SK-N-SH (cell line): ENCODE data around the gene TAC3. TPM values are rescaled to one million over a fixed set of nuclear protein-coding genes. Genes with fewer than 3 reads are reported as not detected.

Experiments used
- CTCF ChIA-PET: fragments of 300-600, 350-600 bp; formaldehyde crosslinking; extraction: SDS; loops from one replicate; lab custom pipeline; 2021; lab: Yijun Ruan, JAX
- POLR2A ChIA-PET: fragments of 350-600 bp; sonication (Branson Sonifier 250); formaldehyde crosslinking; extraction: SDS; loops from one replicate; lab custom pipeline; 2020; ENCODE audit warnings: antibody characterized with exemption, inconsistent platforms; lab: Yijun Ruan, JAX
- DNase-seq: peaks from one replicate; pipeline ENCODE4 v3.0.0; 2012
- H2AFZ ChIP-seq: fragments of 200-600 bp; sonication (generic); 2 replicates; pipeline ENCODE4 v1.8.1; 2016; ENCODE audit warnings: antibody characterized with exemption, mild to moderate bottlenecking, low read depth
- H3F3A ChIP-seq: fragments of 200-600 bp; sonication (generic); replicated peaks from 2 replicates; pipeline ENCODE3; 2016; ENCODE audit warnings: antibody characterized with exemption, mild to moderate bottlenecking; ENCODE audit not compliant: insufficient read depth
- H3K27ac ChIP-seq, 2 experiments: fragments of 200-500 bp in 1 of 2; fragments of 200-600 bp in 1 of 2; sonication (Bioruptor generic) in 1 of 2; sonication (generic), shearing (Covaris generic) in 1 of 2; 2 replicates each; pipeline versions ENCODE4 v1.5.1 to v1.6.1; 2014 to 2016; ENCODE audit warnings: low read depth in 2 of 2, inconsistent platforms in 1 of 2, low read length in 1 of 2, mild to moderate bottlenecking in 1 of 2, mixed read lengths in 1 of 2
- H3K27me3 ChIP-seq: fragments of 200-600 bp; sonication (generic), shearing (Covaris generic); 2 replicates; pipeline ENCODE4 v1.6.1; 2016; ENCODE audit warnings: mixed run types; ENCODE audit not compliant: insufficient read depth
- H3K36me3 ChIP-seq, 2 experiments: fragments of 200-500 bp in 1 of 2; fragments of 200-600 bp in 1 of 2; sonication (Bioruptor generic) in 1 of 2; sonication (generic) in 1 of 2; replicated peaks in 1 of 2; 2 replicates each; pipeline versions ENCODE3 to v1.5.1; 2014 to 2016; ENCODE audit warnings: low read length in 1 of 2, mild to moderate bottlenecking in 1 of 2; ENCODE audit not compliant: insufficient read depth in 2 of 2, control insufficient read depth in 1 of 2
- H3K4me1 ChIP-seq, 2 experiments: fragments of 200-500 bp in 1 of 2; fragments of 200-600 bp in 1 of 2; sonication (Bioruptor generic) in 1 of 2; sonication (generic), shearing (Covaris generic) in 1 of 2; 2 replicates each; pipeline versions ENCODE4 v1.5.1 to v1.6.1; 2014 to 2016; ENCODE audit warnings: low read depth in 1 of 2, low read length in 1 of 2, mixed run types in 1 of 2; ENCODE audit not compliant: insufficient read depth in 2 of 2, control insufficient read depth in 1 of 2
- H3K4me2 ChIP-seq: fragments of 200-600 bp; sonication (generic), shearing (Covaris generic); 2 replicates; pipeline ENCODE4 v1.6.1; 2017; ENCODE audit warnings: mixed run types
- H3K4me3 ChIP-seq, 2 experiments: fragments of 200-500 bp in 1 of 2; fragments of 200-600 bp in 1 of 2; sonication (Bioruptor generic) in 1 of 2; sonication (generic), shearing (Covaris generic) in 1 of 2; 2 replicates each; pipeline versions ENCODE4 v1.5.1 to v1.8.1; 2014 to 2016; ENCODE audit warnings: low read depth in 2 of 2, inconsistent platforms in 1 of 2, low read length in 1 of 2, mild to moderate bottlenecking in 1 of 2, mixed read lengths in 1 of 2, moderate library complexity in 1 of 2
- H3K79me2 ChIP-seq: fragments of 200-600 bp; sonication (generic); 2 replicates; pipeline ENCODE4 v1.8.1; 2017; ENCODE audit warnings: mild to moderate bottlenecking; ENCODE audit not compliant: insufficient read depth
- H3K9ac ChIP-seq: fragments of 200-600 bp; sonication (generic); 2 replicates; pipeline ENCODE4 v1.6.1; 2017; ENCODE audit warnings: mixed run types
- H3K9me2 ChIP-seq: fragments of 200-600 bp; sonication (generic); 2 replicates; pipeline ENCODE4 v1.6.1; 2017; ENCODE audit warnings: mixed run types
- H3K9me3 ChIP-seq: fragments of 200-600 bp; sonication (generic); 2 replicates; pipeline ENCODE4 v1.6.1; 2017; ENCODE audit warnings: mixed run types, mild to moderate bottlenecking, moderate library complexity
- H4K20me1 ChIP-seq: fragments of 200-600 bp; sonication (generic); 2 replicates; pipeline ENCODE4 v1.6.1; 2017; ENCODE audit warnings: mild to moderate bottlenecking, mixed run types; ENCODE audit not compliant: insufficient read depth
- CTCF ChIP-seq: fragments of 200-600 bp; sonication (generic); IDR thresholded peaks from 2 replicates; pipeline ENCODE4 v1.6.1; 2017; ENCODE audit warnings: antibody characterized with exemption, mild to moderate bottlenecking, moderate library complexity
- EP300 ChIP-seq, 2 experiments: IDR thresholded peaks; 2 replicates each; pipeline versions ENCODE4 v1.4.0 to v1.6.1; 2012; ENCODE audit warnings: borderline replicate concordance in 1 of 2, low read depth in 1 of 2, low read length in 1 of 2
- MXI1 ChIP-seq: IDR thresholded peaks from 2 replicates; pipeline ENCODE4 v1.6.1; 2012; ENCODE audit warnings: mild to moderate bottlenecking, low read depth, low read length, improper control_type of control experiment
- POLR2AphosphoS5 ChIP-seq: IDR thresholded peaks from 2 replicates; pipeline ENCODE4 v1.6.1; 2012; ENCODE audit warnings: low read depth, low read length
- RCOR1 ChIP-seq: fragments of 150-350 bp; IDR thresholded peaks from 2 replicates; pipeline ENCODE4 v1.6.1; 2017; ENCODE audit warnings: antibody characterized with exemption, low read length
- REST ChIP-seq: IDR thresholded peaks from 2 replicates; pipeline ENCODE4 v1.6.1; 2012; ENCODE audit warnings: mild to moderate bottlenecking, low read depth, low read length, moderate library complexity
- WGBS: methylation state at CpG from one replicate; pipeline ENCODE4 v1.1.6; 2017; ENCODE audit warnings: low lambda C conversion rate; 5-methylcytosine and 5-hydroxymethylcytosine counted together
- polyA plus RNA-seq, 3 experiments: library from polyadenylated mRNA; depleted of rRNA; stranded (reverse); fragments of >200 nt; gene quantifications; 2 replicates each; pipeline ENCODE4 v1.2.3, GENCODE V29; 2012

The TAC3 gene
- polyA plus RNA-seq, 1 of the 3 experiments (the other 2 are of a cell fraction) = not detected

GRCh38 chr12:57011438-57012424 lies 4.6 kb downstream of the TAC3 start (continued):
- no peak for TF ChIP-seq CTCF
- no peak for TF ChIP-seq MXI1
- TF ChIP-seq RCOR1 = no peak
- TF ChIP-seq EP300 (IDR thresholded peaks at IDR 0.05; ENCODE audit: borderline replicate concordance in 1 of 2, low read depth in 1 of 2, low read length in 1 of 2) = no peak
- TF ChIP-seq, all 33 proteins: peak for 0

- H3K27ac ChIP-seq = no peak overlapping the region
- no peak overlapping the region for H2AFZ ChIP-seq
- no peaks in the 10 kb centered on the region for H3K9me2 ChIP-seq
- H3K4me3 ChIP-seq = no peak overlapping the region
- H3K36me3 ChIP-seq = no peaks in the 10 kb centered on the region
- no peaks in the 10 kb centered on the region for H3F3A ChIP-seq
- no peak for TF ChIP-seq REST
- no peak for TF ChIP-seq POLR2AphosphoS5
- TF ChIP-seq, all 33 proteins: peak for 0
- 84% methylated on average over 4 of the region's 4 CpGs for WGBS
- peaks cover 32% of the 10 kb centered on the region for H3K27me3 ChIP-seq
- H3K4me2 ChIP-seq = no peak overlapping the region
- no peak overlapping the region for H3K9ac ChIP-seq
- no peaks in the 10 kb centered on the region for H4K20me1 ChIP-seq
- peaks cover 4% of the 10 kb centered on the region for H3K79me2 ChIP-seq
- peaks cover 0 to 8% of the 10 kb centered on the region in 2 experiments; a peak in 1 of 4 replicates for H3K4me1 ChIP-seq
- DNase-seq = no peak
- POLR2A ChIA-PET = no interaction called here
- H3K9me3 ChIP-seq = no peaks in the 10 kb centered on the region
- CTCF ChIA-PET = interaction anchor here (1.1 to 15.0 kb wide), 7 partner anchors 19 to 101 kb away, joined by 3 to 257 read pairs (median 13); partner anchors contain the start of gene STAT6
Observed at GRCh38 chr12:57010627-57011247, 5.6 kb downstream of the TAC3 start.
